GM11168 (cell line): Measurements from ENCODE around the gene DRAXIN.

Source experiments
- in situ Hi-C: fragments of 300-500 bp; cut with MboI; formaldehyde crosslinking; loops from one replicate; pipeline ENCODE4 v1.12.0; 2022; ENCODE audit warnings: low sequenced_read_pairs; ENCODE audit not compliant: unreplicated experiment

The DRAXIN gene

DNA sequence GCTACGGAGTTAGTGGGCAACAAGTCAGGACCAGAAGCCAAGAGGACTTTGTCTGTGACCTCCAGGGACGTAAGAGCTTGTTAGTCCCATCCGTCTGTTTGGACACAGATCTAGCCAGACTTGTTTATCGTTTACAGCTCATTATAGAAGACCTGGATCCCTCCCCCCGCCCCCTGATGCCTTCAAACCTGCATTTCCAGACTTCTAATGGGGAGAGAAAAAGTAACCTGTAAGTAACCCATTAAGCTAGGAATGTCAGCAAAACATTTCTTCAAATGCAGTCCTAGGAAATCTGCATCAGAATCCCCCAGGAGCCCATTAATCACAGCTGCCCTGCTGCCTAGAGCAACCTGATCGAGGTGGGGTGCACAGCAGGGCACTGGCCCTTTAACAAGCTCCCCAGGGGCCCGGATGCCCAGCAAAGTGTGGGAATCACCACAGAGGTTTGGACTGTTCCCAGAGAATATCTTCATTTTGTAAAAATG is 9.2 kb upstream of the DRAXIN start:
- in situ Hi-C loops, result no loop called here

- in situ Hi-C loops, result no loop called here
These were observed 8.7 kb upstream of the DRAXIN start for GRCh38 chr1:11682799-11683198.

DNA sequence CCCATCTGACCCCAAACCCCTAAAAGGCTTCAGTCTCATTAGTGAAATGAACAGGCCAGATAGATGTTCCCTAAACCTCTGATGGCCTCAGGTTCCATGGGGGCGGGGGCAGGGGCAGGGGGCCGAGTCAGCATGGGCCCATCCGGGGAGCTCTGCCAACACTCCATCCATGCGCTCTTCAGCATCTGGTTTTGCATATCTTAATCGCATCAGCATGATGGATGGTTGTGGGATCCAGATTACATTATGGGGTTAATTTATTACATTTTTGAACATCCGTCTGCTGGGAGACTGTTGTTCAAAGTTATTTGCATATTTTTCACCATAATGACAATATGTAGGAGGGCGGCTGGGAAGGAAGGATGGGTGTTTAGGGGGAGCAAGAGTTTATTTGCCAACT is 7.4 kb upstream of the DRAXIN start:
- in situ Hi-C loops, result no loop called here

GRCh38 chr1:11685210-11685752 is 6.2 kb upstream of the DRAXIN start:
- in situ Hi-C loops, result no loop called here

DNA sequence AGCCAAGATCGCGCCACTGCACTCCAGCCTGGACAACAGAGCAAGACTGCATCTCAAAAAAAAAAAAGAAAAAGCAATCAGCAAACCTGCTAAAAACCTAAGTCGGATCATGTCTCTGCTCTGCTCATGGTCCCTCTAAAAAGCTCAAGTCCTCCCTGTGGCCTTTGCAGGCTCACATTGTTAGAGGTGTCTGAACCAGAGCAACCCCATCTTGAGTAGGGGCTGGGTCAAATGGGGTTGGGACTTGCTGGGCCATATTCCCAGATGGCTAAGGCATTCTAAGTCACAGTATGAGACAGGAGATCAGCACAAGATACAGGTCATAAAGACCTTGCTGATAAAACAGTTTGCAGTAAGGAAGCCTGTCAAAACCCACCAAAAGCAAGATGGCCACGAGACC is 3.0 kb upstream of the DRAXIN start:
- in situ Hi-C loops, result no loop called here

DNA sequence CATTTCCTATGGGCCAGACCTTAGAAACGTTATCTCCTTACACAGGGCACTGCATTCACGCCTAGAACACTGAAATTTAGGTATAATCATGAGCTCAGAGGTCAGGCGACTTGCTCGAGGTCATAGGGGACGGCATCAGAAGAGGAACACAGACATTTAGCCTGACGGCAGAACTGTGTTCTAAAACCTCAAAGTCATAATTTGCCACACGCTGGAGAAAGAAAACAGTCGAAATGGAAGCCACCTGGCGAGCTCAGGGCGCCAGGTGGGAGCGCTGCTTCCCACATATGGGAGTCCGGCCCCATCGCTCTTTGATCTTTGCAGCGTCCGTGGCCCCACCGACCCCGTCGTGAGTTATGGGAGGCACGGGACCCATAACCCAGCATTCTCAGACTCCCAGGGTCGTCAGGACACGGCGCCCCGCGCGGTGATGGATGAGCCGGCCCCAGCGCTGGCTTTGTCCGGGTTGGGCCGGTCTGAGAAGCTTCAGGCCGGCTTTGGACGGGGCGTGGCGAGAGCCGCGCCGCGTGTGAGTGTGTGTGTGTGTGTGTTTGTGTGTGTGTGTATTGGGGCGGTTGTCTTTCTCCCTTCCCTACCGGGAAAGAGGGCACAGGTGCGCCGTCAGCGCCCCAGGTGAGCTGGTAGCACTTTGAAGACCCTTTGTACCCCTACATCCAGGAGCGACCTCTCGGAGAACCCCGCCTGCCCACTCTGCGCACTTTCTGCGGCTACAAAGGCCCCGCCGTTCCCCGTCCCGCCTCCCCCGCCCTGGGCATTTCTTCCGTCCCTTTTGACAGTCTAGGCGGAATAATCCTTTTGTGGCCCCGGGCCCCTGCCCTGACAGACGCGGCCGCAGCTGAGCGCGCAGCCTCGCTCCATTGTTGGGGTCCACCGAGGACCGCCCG is 861 bp upstream of the DRAXIN start:
- in situ Hi-C loops, result no loop called here

- in situ Hi-C loops, result no loop called here
These were observed 610 bp downstream of the DRAXIN start for GRCh38 chr1:11691928-11692711.

DNA sequence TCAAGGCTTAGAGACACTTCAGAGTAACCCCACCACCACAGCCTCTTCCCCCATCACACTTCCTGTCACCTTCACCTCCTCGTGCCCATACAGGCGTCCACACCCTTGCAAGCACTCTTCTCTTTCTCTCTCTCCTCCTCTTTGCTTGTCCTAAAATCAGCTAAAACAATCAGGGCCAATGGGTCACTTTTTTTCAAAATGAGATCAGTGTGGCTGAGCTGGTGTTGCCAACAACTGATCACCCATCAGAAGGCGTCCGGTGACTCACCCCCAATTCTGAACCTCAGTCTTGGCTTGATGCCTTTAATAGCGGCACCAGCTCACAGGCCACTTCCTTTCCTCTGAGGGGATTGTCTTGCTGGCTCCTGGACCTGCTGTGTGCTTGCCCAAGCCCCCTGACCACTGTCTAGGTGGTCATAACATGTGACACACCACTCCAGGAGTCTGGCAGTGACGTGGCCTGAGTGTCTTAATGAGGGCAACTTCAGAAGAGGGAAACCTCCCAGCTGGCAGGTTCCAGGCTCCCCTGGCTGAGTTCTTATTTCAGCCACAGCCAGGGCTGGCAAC is 1.6 kb downstream of the DRAXIN start:
- in situ Hi-C loops, result no loop called here

GRCh38 chr1:11693917-11694316 is 2.4 kb downstream of the DRAXIN start:
- in situ Hi-C loops, result no loop called here

- in situ Hi-C loops, result no loop called here
These were observed 4.4 kb downstream of the DRAXIN start for GRCh38 chr1:11695861-11696260.

DNA sequence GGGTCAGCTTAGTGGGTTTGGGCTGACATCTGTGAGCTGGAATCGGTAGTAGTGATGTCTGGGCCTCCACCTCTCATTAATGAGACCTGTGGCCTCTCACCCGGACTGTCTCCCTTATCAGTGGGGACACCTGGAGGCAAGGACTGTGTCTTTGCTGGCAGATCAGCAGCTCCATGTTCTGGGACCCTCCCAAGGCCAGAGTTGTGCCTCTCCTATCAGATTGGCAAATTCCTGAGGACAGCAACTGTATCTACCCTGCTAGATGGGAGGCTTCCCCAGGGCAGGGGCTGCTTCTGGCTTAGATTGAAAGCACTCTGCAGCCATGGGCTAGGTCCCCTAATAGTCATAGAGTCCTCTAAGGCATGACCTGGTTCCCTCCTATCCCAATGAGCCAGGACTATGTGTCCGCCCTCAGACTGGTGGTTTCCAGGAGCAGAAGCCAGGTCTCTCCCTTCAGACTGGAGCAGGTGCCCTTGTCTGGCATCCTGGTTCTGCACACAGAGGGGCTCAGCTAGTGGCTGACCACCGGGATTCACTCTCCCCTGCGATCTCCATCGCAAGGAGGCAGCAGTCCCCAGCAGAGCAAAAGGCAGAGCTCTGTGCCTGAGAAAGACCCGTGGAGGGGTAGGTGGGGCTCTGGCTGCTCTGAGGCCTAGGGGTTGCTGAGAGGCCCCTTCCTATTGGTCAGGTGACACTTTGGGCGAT is 5.8 kb downstream of the DRAXIN start:
- in situ Hi-C loops, result no loop called here

GRCh38 chr1:11697893-11698210 is 6.3 kb downstream of the DRAXIN start:
- in situ Hi-C loops, result no loop called here

DNA sequence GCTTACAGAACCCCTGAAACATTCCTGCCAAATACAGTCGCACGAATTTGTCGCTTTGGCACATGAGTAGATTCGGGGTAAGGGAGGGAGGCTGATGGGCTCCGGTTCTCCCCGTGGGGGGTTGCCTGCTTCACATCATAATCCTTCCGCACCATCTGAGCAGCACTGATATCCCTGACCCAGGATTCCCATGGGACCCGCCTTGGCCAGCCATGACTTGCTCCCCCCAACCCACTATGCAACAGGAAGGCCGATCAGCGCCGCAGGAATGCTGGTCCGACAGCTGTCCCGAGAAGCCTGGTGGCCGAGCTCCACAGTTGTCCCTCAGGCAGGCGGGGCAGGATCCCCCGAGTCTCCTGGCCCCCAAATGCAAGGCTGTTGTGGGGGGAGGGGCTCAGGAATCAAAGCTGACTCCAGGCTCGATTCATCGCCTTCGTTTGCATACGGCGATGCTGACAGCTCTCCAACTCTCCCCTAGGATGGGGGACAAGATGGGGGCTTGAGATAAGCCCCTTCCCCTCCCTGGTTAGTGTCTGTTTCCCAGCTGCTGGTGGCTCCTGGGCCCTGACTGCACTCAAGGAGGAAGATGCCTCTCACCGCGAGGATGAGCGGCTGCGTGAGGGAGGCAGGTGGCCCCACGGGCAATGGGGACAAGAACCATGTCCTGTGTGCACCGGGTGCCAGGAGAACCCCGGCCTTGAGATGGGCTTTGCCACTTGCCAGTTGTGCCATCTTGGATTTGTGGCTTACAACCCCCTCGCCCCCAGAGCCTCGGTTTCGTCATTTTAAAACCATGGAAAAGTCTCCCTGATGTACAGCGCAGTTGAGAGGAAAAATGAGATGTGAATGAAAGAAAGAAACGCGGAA is 9.3 kb downstream of the DRAXIN start:
- in situ Hi-C loops, result no loop called here

GRCh38 chr1:11701551-11701961 is 10.0 kb downstream of the DRAXIN start:
- in situ Hi-C loops, result no loop called here

DNA sequence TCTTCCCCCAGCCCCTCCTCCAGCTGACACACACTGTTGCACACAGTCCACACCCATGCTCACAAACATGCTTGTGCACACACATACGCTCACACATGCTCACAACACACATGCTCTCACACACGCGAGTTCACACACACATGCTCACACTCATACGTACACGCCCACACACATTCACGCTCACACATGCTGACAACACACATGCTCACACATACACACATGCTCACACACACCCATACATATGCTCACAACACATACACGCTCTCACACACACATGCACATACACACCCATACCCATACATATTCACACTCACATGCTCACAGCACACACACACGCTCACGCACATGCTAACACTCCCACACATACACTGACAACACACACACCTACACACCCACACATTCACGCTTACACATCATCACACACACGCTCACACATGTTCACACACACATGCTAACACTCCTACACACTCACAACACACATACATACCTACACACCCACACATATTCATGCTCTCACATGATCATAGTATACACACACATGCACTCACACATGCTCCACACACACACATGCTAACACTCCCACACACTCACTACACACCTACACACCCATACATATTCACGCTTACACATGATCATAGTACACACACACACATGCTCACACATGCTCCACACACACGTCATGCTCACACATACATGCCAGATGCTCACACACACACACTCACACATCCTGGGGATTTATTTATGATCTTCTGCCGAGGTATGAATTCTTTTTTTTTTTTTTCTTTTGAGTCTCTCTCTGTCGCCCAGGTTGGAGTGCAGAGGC is 10.7 kb downstream of the DRAXIN start:
- in situ Hi-C loops, result no loop called here

- in situ Hi-C loops, result no loop called here
These were observed 12.1 kb downstream of the DRAXIN start for GRCh38 chr1:11703357-11704193.

DNA sequence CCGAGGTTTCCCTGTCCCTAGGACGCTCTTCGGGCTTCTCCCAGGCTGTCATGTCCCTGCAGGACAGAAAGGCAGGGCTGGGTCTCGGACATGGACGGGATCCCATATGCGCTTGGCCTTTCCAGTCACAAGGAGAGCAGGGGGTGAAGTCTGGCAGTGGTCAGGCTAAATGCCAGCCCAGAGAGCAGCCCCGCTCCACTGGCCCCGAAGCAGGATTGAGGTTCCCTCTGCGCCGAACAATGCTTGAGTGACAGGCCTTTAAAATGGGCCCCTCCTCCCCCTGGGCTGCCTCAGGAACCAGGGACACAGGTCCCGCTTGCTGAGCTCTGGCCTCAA is 12.7 kb downstream of the DRAXIN start:
- in situ Hi-C loops, result no loop called here
